Lower leg skin (tissue), 4 donors: Measurements from ENCODE around the gene DBH. TPM values are rescaled to one million over a fixed set of nuclear protein-coding genes. Genes with fewer than 3 reads are reported as not detected.

ENCODE experiments used
- DNase-seq, 2 donors: peaks; one replicate each; pipeline ENCODE4 v3.0.0-alpha.2; 2019; ENCODE audit warnings: low spot score in 2 of 2
- H3K4me3 ChIP-seq: fragments of 200-600 bp; sonication (generic); 2 replicates; pipeline ENCODE4 v1.5.1; 2017; ENCODE audit warnings: mild to moderate bottlenecking, low read depth; ENCODE audit not compliant: poor library complexity, severe bottlenecking
- POLR2A ChIP-seq, 2 donors: fragments of 450-650 bp; IDR thresholded peaks; one replicate each; pipeline ENCODE4 v1.6.1; 2016 to 2017; ENCODE audit warnings: antibody characterized with exemption in 2 of 2, mild to moderate bottlenecking in 1 of 2, moderate library complexity in 1 of 2
- WGBS, 2 donors: methylation state at CpG; one replicate each; pipeline ENCODE4 v1.1.5; 2018; 5-methylcytosine and 5-hydroxymethylcytosine counted together
- intact Hi-C: fragments of 100-400 bp; cut with DNase I; formaldehyde crosslinking; loops from one replicate; pipeline ENCODE4 v1.15.0; 2023; ENCODE audit warnings: low total_unique reads
- total RNA-seq, 4 donors: library from RNA; depleted of rRNA; stranded (reverse); fragments of >200 nt; gene quantifications; one replicate each; pipeline ENCODE4 v1.1.0, GENCODE V29; 2016
- TF ChIP-seq, protein P1 (sequence below), 3 donors: fragments of 450-650 bp; IDR thresholded peaks; one replicate each; pipeline ENCODE4 v1.5.1; 2016; ENCODE audit warnings: antibody characterized with exemption in 3 of 3, mild to moderate bottlenecking in 3 of 3, moderate library complexity in 2 of 3

The DBH gene
- total RNA-seq, 4 donors from 2014 or later = 0.06 TPM; not detected in 3

DNA sequence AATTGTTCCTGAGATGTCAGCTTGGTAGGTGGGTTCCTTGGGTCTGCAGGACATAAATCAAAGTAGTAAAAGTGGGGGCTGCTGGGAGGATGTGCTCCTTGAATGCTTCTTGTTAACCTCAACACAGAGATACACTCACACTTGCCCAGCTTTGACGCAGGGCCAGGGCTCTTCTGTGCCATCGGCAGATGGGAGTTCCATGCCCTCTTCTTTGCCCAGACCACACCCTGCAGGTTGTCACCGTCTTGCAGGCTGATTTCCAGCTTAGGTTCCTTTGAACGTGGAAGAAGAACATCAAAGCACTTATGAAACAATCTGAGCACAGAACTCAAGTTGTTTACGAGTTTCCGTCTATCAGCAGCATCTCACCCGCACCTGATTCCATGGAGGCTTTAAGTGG is 11.0 kb downstream of the DBH start:
- no peak for TF ChIP-seq POLR2A (IDR thresholded peaks at IDR 0.05)
- TF ChIP-seq, protein P1, sequence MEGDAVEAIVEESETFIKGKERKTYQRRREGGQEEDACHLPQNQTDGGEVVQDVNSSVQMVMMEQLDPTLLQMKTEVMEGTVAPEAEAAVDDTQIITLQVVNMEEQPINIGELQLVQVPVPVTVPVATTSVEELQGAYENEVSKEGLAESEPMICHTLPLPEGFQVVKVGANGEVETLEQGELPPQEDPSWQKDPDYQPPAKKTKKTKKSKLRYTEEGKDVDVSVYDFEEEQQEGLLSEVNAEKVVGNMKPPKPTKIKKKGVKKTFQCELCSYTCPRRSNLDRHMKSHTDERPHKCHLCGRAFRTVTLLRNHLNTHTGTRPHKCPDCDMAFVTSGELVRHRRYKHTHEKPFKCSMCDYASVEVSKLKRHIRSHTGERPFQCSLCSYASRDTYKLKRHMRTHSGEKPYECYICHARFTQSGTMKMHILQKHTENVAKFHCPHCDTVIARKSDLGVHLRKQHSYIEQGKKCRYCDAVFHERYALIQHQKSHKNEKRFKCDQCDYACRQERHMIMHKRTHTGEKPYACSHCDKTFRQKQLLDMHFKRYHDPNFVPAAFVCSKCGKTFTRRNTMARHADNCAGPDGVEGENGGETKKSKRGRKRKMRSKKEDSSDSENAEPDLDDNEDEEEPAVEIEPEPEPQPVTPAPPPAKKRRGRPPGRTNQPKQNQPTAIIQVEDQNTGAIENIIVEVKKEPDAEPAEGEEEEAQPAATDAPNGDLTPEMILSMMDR (IDR thresholded peaks at IDR 0.05) = no peak
- WGBS, 2 donors = 42 to 54% methylated on average over 7 of the region's 7 CpGs
- DNase-seq = no peak
- H3K4me3 ChIP-seq = no peak overlapping the region
- intact Hi-C loops = no loop called here

DNA sequence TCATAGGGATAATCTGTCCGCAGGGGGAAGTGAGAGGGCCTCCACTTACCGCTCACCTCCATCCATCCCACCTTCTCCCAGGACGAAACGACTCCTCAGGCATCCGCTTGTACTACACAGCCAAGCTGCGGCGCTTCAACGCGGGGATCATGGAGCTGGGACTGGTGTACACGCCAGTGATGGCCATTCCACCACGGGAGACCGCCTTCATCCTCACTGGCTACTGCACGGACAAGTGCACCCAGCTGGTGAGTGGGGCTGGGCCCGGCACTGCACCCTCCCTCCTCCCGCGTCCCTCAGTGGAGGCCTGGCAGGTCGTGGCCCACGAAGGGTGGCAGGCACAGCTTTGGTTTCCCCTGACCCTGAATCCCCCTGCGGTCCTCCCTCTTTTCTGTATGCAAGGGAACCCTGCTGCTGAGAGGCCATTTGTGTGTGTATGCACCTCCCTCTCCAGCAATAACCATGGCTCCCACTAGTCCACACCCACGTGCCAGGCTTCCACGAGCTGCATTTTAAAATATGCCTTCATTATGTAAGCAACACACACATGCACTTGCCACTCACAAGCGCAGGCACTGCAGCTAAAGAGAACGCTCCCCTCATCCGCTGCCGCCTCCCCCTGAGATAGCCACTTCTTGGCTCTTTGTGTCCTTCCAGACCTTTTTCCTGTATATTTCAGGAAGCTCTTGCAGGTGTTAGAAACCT is 11.8 kb downstream of the DBH start:
- DNase-seq = no peak
- no peak for TF ChIP-seq POLR2A (IDR thresholded peaks at IDR 0.05)
- TF ChIP-seq, protein P1 (IDR thresholded peaks at IDR 0.05) = no peak
- 83% methylated on average over 13 to 25 of the region's 25 CpGs for WGBS, 2 donors
- intact Hi-C loops = no loop called here
- H3K4me3 ChIP-seq = no peak overlapping the region

DNA sequence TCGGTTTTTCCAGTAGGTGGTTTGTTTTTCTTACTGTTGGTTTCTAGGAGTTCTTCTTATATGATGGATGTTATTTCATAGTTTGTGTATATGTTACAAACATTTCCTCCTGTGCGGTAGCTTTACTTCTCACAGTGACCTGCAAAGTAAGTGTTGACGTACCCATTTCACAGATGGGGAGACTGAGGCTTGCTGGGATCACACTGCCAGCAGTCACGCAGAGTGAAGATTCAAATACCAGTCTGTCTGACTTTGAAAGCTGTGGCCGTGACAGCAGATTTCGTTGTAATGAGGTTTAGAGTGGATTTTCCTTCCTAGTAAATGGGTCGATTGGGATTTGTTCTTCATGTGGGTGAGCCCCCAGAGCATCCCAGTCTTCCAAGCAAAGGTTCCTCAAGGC is 13.0 kb downstream of the DBH start:
- no peak overlapping the region for H3K4me3 ChIP-seq
- intact Hi-C loops = loop anchor here (1.0 kb wide), 1 partner anchor 26 kb away; no protein-coding TSS in a partner anchor
- 83 to 87% methylated on average over 7 of the region's 7 CpGs for WGBS, 2 donors
- DNase-seq = no peak
- TF ChIP-seq POLR2A (IDR thresholded peaks at IDR 0.05) = no peak
- TF ChIP-seq, protein P1 (IDR thresholded peaks at IDR 0.05) = no peak

DNA sequence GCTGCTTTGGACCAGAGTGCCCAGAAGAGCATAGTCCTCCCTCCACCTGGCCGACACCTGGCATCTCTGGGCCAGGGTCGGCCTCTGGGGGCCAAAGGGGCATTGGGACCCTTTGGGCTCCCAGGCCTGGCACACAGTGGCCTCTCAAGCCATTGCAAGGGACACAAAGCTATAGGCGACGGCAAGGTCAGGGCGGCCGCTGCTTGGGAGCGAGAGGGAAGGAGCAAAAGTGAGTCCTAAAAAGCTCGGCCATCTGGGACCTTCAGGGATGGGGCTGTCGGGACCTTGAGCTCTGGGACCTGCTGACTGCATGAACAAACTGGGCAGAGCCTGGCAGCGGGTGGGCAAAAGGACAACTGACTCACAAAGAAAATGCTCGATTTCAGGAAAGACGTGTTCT is 13.9 kb downstream of the DBH start:
- no peak for DNase-seq
- no peak overlapping the region for H3K4me3 ChIP-seq
- intact Hi-C loops = no loop called here
- 87 to 88% methylated on average over 12 of the region's 12 CpGs for WGBS, 2 donors
- TF ChIP-seq, protein P1 (IDR thresholded peaks at IDR 0.05) = no peak
- TF ChIP-seq POLR2A (IDR thresholded peaks at IDR 0.05) = no peak

DNA sequence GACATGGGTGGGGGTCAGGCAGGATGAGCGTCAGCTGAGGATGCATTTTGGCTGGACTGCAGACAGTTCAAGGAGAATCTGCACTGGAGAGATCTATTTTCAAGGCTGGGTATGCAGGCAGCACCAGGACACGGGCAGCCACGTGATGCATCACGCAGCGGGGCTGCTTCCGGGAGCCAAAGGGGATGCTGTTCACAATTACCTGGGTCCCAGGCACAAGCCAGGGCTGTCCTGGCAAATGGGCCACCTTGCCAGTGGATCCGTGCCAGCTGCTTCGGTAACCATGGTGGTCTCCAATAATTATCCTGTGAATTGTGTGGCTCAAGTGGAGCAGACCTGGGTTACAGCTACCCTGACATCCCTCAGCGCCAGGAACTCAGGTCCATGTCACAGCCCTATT is 17.5 kb downstream of the DBH start:
- WGBS, 2 donors = 70 to 84% methylated on average over 9 of the region's 9 CpGs
- intact Hi-C loops = no loop called here
- TF ChIP-seq POLR2A (IDR thresholded peaks at IDR 0.05) = no peak

DNA sequence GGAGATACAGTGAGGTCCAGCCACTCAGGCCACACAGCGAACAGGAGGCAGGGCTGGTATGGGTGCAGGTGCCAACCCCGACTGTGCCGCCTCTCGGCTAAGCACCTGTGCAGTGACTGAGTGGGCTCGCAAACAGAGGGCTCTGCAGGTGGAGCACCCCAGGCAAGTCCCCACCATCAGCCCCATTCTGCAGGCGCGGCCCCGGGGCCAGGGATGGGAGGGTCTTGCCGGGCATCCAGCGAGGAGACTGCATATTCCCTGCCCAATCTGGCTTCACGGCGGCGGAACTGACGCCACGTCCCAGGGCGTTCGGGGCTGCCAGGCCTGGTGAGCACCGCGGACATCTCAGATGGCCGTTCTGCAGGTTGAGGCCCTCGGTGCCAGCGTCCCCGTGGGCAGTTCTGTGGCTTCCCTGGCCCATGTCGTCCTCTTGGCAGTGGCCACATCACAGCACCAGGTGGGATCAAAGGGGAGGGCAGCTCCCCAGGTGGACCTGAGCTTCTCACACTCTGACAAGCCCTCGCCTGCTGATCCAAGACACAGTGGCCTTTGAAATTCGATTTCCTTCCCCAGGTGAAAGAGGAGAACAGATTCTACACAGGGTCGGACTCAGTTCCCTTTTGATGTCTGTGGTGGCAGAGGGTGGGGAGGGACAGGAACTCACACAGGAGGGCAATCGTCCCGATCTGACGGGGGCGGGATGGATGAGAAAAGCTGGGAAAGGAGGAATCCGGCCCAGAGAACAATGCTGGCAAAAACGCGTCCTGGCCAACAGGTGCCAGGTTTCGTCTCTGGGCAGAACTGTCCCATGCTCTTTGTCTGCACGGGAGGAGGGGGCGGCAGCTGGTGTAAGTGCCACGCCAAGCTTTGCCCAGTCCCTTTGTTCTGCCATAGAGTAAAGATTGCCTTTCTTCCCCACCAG is 18.8 kb downstream of the DBH start:
- H3K4me3 ChIP-seq = no peak overlapping the region
- 63% methylated on average over 23 to 28 of the region's 38 CpGs for WGBS, 2 donors
- DNase-seq = no peak
- intact Hi-C loops = no loop called here
- TF ChIP-seq, protein P1 (IDR thresholded peaks at IDR 0.05) = no peak
- no peak for TF ChIP-seq POLR2A (IDR thresholded peaks at IDR 0.05)

More for the DNA sequence above, 17.5 kb downstream of the DBH start:
- DNase-seq = no peak
- H3K4me3 ChIP-seq = no peak overlapping the region
